Measurements from ENCODE around the gene TRAT1. TPM values are rescaled to one million over a fixed set of nuclear protein-coding genes. Genes with fewer than 3 reads are reported as not detected.

Gene TRAT1
- total RNA-seq, 1 experiment from 2014 or later = 0.21 TPM

GRCh38 chr3:108818404-108818803 is 4.2 kb upstream of the TRAT1 start:
- TF ChIP-seq TCF7L2 (IDR thresholded peaks at IDR 0.05; ENCODE audit: low read depth, low read length) (no peak), POLR2AphosphoS5 (IDR thresholded peaks at IDR 0.05; ENCODE audit: low read depth, low read length) (no peak), SIN3A (IDR thresholded peaks at IDR 0.05; ENCODE audit: borderline replicate concordance, insufficient read depth, low read depth, low read length) (no peak), CTCF (IDR thresholded peaks at IDR 0.05) (peak; percentile 71)
- H3K36me3 ChIP-seq (ENCODE audit: control insufficient read depth, insufficient read depth, low read length) = no peaks in the 10 kb centered on the region
- no peak overlapping the region for H3K4me3 ChIP-seq (ENCODE audit: low read depth in 2 of 2, low read length in 2 of 2)
- BruUV-seq (replicated peaks) = no TSS peak
- ATAC-seq = peak; percentile 80
- DNase-seq (ENCODE audit: low read depth, low spot score) = no peak
- intact Hi-C loops (cut with micrococcal nuclease; ENCODE audit: unreplicated experiment) = loop anchor here (1.0 kb wide), 1 partner anchor 156 kb away; no protein-coding TSS in a partner anchor
- CTCF ChIA-PET = interaction anchor here (0.5 kb wide), 1 partner anchor 326 kb away, joined by 8 read pairs; no protein-coding TSS in a partner anchor
- H3K27me3 ChIP-seq (ENCODE audit: control insufficient read depth, insufficient read depth, low read length) = no peaks in the 10 kb centered on the region
- H3K27ac ChIP-seq (ENCODE audit: low read length) = no peak overlapping the region
- POLR2A ChIA-PET = no interaction called here
- no peaks in the 10 kb centered on the region for H3K4me1 ChIP-seq (ENCODE audit: control insufficient read depth, insufficient read depth, low read length)
- H3K9me3 ChIP-seq (ENCODE audit: control insufficient read depth, insufficient read depth, low read depth, low read length) = no peaks in the 10 kb centered on the region
- in situ Hi-C loops (cut with HindIII; ENCODE audit: low pct_unique_long_range_greater_than_20kb, low sequenced_read_pairs) = no loop called here

GRCh38 chr3:108820586-108820985 is 2.0 kb upstream of the TRAT1 start:
- no peak overlapping the region for H3K27ac ChIP-seq (ENCODE audit: low read length)
- no TSS peak for BruUV-seq (replicated peaks)
- H3K27me3 ChIP-seq (ENCODE audit: control insufficient read depth, insufficient read depth, low read length) = no peaks in the 10 kb centered on the region
- ChIA-PET CTCF (no interaction called here), POLR2A (no interaction called here)
- intact Hi-C loops (cut with micrococcal nuclease; ENCODE audit: unreplicated experiment) = no loop called here
- TF ChIP-seq TCF7L2 (IDR thresholded peaks at IDR 0.05; ENCODE audit: low read depth, low read length) = no peak
- no peak for TF ChIP-seq SIN3A (IDR thresholded peaks at IDR 0.05; ENCODE audit: borderline replicate concordance, insufficient read depth, low read depth, low read length)
- TF ChIP-seq CTCF (IDR thresholded peaks at IDR 0.05) = no peak
- no peak for TF ChIP-seq REST (IDR thresholded peaks at IDR 0.05; ENCODE audit: insufficient read depth in 1 of 2, low read depth in 2 of 2, low read length in 1 of 2)
- no peak for TF ChIP-seq POLR2AphosphoS5 (IDR thresholded peaks at IDR 0.05; ENCODE audit: low read depth, low read length)
- no peak overlapping the region for H3K4me3 ChIP-seq (ENCODE audit: low read depth in 2 of 2, low read length in 2 of 2)
- H3K9me3 ChIP-seq (ENCODE audit: control insufficient read depth, insufficient read depth, low read depth, low read length) = no peaks in the 10 kb centered on the region
- in situ Hi-C loops (cut with HindIII; ENCODE audit: low pct_unique_long_range_greater_than_20kb, low sequenced_read_pairs) = no loop called here
- no peak for ATAC-seq
- H3K4me1 ChIP-seq (ENCODE audit: control insufficient read depth, insufficient read depth, low read length) = no peaks in the 10 kb centered on the region
- DNase-seq (ENCODE audit: low read depth, low spot score) = no peak
- no peaks in the 10 kb centered on the region for H3K36me3 ChIP-seq (ENCODE audit: control insufficient read depth, insufficient read depth, low read length)

Data from Panc1 (cell line).